ENCODE results near the gene TMEM164.
"Not testable (repeated sequence)": the region's sequence is repeated elsewhere in the genome, so short reads cannot be mapped to it uniquely, and the experiment has no call there.

The TMEM164 gene

GRCh38 chrX:110138557-110138956, 135.6 kb downstream of the TMEM164 start:
- no peak for DNase-seq

- no peak for DNase-seq
Observed at GRCh38 chrX:110139172-110139571, 136.3 kb downstream of the TMEM164 start.

- DNase-seq = no peak
Observed at GRCh38 chrX:110142096-110142495, 139.2 kb downstream of the TMEM164 start.

- no peak for DNase-seq
Observed at GRCh38 chrX:110143454-110144210, 140.7 kb downstream of the TMEM164 start.

GRCh38 chrX:110145311-110145710, 142.4 kb downstream of the TMEM164 start:
- DNase-seq = no peak

GRCh38 chrX:110145854-110146253, 142.9 kb downstream of the TMEM164 start:
- peak; percentile 13 for DNase-seq

DNA sequence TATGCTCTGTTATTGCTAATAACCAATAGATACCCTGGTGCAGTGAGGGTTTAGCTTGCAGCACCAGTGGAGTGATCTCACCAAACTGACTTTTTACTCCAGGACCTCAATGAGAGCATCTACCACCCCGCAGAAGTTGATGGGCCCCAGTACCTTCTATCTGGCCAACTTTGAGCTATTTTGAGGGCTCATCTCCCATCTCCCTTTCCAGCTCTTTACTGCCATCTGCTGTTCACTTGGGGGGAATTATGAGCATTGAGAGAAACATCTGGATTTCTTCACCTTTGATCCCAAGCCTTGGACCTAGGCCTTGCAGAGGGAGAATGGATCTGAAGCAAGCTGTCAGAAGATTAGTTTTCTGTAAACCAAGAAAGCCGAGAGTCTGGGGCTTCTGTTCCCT, 143.6 kb downstream of the TMEM164 start:
- peak; percentile 18 for DNase-seq

DNA sequence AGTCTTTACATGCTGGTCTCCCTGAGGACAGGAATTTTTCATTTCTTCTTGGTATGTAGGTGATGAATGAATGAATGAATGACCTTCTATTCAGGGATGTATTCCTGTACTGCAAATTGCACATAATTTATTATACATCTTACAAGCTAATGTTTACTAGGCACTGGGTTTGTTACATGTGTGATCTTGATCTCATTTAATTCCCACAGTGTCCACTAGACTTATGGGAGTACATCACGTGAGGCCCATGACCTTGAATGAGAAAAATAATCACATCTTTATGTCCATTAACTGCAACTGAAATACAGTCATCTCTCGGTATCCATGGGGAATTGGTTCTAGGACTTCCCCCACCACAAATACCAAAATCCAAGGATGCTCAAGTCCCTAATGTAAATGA, 150.3 kb downstream of the TMEM164 start:
- no peak for DNase-seq

- DNase-seq = no peak
Observed at GRCh38 chrX:110153896-110154295, 151.0 kb downstream of the TMEM164 start.

- not testable (repeated sequence) for DNase-seq
Observed at GRCh38 chrX:110154328-110154727, 151.4 kb downstream of the TMEM164 start.

DNA sequence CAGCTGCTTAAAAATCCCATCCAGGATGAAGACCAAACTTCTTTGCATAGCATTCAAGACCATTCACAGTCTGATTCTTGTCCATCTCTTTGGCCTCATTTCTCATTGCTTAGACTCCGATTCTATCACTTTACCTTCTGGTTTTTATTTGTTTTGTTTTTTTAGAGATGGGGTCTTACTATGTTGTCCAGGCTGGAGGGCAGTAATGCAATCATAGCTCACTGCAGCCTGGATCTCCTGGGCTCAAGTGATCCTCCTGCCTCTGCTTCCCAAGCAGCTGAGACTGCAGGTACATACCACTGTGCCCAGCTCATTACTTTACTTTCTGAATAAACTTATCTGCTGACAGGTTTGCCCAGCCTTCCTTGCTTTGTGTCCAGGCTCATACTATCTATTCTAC, 152.8 kb downstream of the TMEM164 start:
- no peak for DNase-seq

- no peak for DNase-seq
Observed at GRCh38 chrX:110156167-110156754, 153.3 kb downstream of the TMEM164 start.

DNA sequence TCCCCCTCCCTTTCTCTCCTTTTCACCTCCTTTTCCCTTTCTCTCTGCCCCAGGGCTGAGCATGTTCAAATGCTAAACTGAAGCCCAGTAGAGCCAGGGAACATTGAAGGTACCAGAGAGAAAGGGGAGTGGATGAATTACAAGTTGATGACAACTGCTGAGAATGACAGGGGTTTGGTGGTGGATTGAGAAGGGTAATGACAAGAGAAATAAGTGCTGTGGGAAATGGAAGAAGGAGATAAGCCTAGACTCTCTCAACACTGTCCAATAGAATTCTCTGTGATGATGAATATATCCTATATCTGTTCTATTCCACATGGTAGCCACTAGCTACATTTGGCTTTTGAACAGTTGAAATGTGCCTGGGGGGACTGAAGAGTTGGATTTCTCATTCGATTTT, 154.5 kb downstream of the TMEM164 start:
- DNase-seq = no peak

DNA sequence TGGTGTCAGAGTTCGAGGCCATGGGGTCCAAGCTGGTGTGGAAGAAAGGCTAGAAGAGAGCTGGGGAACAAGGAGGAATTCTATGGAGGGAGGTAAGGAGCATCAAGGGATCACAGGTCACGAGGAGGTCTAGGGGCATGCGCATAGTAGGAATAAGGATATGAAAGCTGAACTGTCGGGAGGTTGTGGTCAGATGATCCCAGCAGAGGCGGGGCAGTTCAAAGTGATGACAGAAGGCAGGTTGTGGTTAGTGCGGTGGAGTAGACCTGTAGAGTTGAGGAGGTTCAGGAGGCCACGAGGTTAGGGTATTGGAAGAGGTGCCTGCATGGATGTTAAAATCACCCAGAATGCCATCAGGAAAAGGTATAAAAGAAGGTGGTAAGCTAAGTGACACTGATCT, 156.3 kb downstream of the TMEM164 start:
- no peak for DNase-seq

- DNase-seq = no peak
Observed at GRCh38 chrX:110159865-110160264, 157.0 kb downstream of the TMEM164 start.

- DNase-seq = no peak
Observed at GRCh38 chrX:110161361-110161686, 158.4 kb downstream of the TMEM164 start.

DNA sequence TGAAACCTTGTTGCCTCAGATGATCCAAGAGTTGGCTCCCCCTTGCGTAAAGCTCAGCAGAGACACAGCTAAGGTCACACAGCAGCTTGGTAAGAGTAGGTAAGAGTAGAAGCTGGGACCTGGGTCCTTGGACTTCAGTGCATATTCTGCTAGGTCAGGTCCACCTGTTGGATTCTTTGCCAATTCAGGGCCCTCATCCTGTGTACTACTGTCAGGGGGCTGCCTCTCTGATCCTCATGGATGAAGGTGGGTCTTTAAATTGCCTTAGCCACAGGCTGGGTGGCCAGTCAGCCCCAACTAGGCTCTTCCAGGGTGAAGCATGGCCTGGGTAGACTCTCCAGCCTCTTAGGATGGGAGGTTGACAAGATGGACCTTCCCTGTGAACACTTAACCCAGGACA, 159.2 kb downstream of the TMEM164 start:
- DNase-seq = no peak

DNA sequence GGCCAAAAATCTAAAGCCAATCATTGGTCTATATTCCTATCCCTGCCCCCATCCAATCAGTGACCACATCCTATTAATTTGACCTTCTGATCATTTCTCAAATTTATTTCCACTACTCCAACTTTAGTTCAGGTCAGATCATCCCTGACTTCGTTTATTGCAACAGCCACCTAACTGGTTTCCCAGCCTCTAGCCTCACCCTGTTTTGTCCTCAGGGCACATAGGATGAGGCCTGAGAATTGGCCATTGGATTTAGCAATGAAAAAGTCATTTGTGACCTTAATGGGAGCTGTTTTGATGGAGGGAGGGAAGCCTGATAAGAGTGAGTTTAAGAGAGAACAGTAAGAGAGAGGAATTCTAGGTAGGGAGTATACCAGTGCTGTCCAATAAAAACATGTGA, 160.0 kb downstream of the TMEM164 start:
- DNase-seq = no peak

DNA sequence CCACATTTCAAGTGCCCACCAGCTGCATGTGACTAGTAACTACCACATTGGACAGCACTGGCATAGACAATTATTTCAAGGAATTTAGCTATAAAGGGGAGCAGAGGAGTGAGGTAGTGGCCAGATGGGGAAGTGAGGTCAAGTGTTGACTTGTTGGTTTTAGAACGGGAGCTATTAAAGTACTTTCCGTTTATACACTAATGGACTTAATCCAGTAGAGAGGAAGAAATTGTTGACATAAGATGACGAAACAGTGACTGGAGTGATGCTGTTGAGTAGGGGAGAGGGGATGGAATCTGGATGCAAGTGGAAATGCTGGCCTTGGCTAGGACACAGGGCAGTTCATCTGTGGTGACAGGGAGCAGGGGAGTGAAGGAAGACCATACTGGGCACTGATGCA, 160.6 kb downstream of the TMEM164 start:
- DNase-seq = no peak

DNA sequence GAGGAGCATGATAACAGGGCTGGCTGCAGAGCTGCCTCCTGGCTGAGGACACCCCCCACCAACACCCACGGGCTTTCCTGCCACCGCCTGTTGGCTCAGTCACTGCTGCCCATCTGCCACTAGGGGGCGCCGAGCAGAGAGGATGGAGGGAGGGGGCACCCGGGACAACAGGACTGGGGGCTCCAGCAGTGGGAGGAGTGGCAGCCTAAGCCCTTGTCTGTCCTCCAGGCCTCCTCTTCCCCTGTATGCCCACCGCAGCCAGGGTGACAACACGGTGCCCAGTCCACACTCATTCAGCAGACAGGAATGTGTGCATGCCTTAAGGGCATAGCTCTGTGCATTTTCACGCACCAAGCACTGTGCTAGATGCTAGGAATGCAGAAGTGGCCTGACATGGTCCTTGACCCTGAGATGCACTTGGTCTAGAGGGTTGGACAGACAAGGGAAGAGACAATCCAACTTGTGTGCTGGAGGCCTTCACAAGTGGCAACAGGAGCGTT, 165.1 kb downstream of the TMEM164 start:
- no peak for DNase-seq

GRCh38 chrX:110168585-110168984, 165.7 kb downstream of the TMEM164 start:
- DNase-seq = no peak

DNA sequence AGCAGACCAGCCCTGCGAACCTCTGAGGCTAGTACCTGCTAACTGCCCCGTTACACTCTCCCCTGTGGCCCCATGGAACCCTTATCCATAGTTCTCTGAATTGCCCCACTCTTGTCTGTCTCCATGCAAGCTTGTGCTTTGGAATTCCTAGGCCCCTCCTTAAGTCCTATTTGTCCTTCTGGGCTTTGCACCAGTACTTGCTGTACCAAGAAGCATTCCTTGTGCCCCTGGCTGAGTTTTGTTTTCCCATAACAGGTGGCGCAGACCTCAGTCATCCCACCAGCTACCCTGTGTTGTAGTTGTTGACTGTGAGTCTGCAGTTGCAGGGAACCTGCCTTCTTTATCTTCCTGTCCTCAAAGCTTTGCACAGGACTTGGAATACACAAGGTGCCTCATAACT, 167.1 kb downstream of the TMEM164 start:
- no peak for DNase-seq

GRCh38 chrX:110171442-110171841, 168.5 kb downstream of the TMEM164 start:
- DNase-seq = no peak

DNA sequence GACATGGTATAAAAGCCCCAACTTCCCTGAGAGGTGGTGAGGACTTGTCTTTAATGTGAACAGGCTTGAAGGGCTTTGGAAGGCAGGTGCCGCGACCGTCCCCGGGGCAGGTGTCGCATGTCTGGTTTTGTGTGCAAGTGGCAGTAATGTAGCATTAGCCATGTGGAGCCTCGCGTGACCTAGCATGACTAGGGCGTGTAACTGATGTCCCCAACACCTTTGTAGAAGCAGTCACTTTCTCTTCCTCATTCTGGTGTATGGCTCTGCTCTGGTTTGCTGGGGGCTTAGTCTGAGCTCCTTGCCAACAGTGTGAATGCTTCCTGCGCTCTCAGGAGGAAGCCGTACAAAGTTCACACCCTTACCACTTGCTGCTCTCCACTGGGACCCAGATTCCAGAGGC, 169.3 kb downstream of the TMEM164 start:
- DNase-seq = no peak
